K562 (cell line): ENCODE results near the gene ABR. TPM values are rescaled to one million over a fixed set of nuclear protein-coding genes. Genes with fewer than 3 reads are reported as not detected.

Experiments
- ATAC-seq: fragments of 200-7000 bp; cut with Tn5 transposase; 3 replicates; pipeline ENCODE4 v1.9.1; 2020; ENCODE audit warnings: moderate library complexity
- BruUV-seq: library from RNA; stranded (reverse); fragments of 400-500 nt; replicated peaks from 2 replicates; lab custom pipeline; 2021; lab: Mats Ljungman, UMichigan
- CTCF ChIA-PET: fragments of 300-600 bp; formaldehyde crosslinking; extraction: SDS; loops from one replicate; lab custom pipeline; 2021; ENCODE audit warnings: low intra/inter-chr PET ratio; lab: Yijun Ruan, JAX
- POLR2A ChIA-PET: fragments of 300-600, 350-650 bp; sonication (Branson Sonifier 250); formaldehyde crosslinking; extraction: SDS; loops from one replicate; lab custom pipeline; 2021; ENCODE audit warnings: antibody characterized with exemption, inconsistent platforms; lab: Yijun Ruan, JAX
- DNase-seq, 4 experiments: peaks; one replicate each; pipeline versions ENCODE4 v3.0.0 to v3.0.0-alpha.2; 2011 to 2018; ENCODE audit warnings: low spot score in 3 of 4, mixed read lengths in 3 of 4; ENCODE audit errors: extremely low read depth in 1 of 4
- FAIRE-seq: peaks from 2 replicates; lab custom pipeline; 2011; peaks lifted over from hg19 to GRCh38; lab: Jason Lieb, UNC
- H2AFZ ChIP-seq: 2 replicates; pipeline ENCODE4 v1.6.0; 2011; ENCODE audit warnings: low read depth, low read length, control low read depth, inconsistent platforms
- H3K27ac ChIP-seq: fragments of 200-600 bp; 3 replicates; pipeline ENCODE4 v1.8.0; 2011; ENCODE audit warnings: low read depth, mild to moderate bottlenecking, control low read depth, inconsistent platforms, low read length, moderate library complexity, mixed read lengths; ENCODE audit errors: extremely low read depth
- H3K27me3 ChIP-seq, 2 experiments: fragments of 300-600 bp in 1 of 2; 2 replicates in 1 of 2; 3 replicates in 1 of 2; pipeline versions ENCODE4 v1.6.0 to v1.8.0; 2011; ENCODE audit warnings: inconsistent platforms in 2 of 2, low read length in 2 of 2, mild to moderate bottlenecking in 1 of 2, mixed read lengths in 1 of 2, moderate library complexity in 1 of 2; ENCODE audit not compliant: control insufficient read depth in 2 of 2, insufficient read depth in 2 of 2
- H3K36me3 ChIP-seq: fragments of 300-600 bp; 3 replicates; pipeline ENCODE4 v1.8.0; 2011; ENCODE audit warnings: mild to moderate bottlenecking, low read length, inconsistent platforms; ENCODE audit not compliant: control insufficient read depth, insufficient read depth
- H3K4me1 ChIP-seq, 2 experiments: fragments of 200-600 bp in 1 of 2; replicated peaks in 1 of 2; 2 replicates in 1 of 2; 3 replicates in 1 of 2; pipeline versions ENCODE4 v1.5.1 to v1.8.0; 2011; ENCODE audit warnings: inconsistent platforms in 2 of 2, low read length in 2 of 2, mild to moderate bottlenecking in 1 of 2, mixed read lengths in 1 of 2, moderate library complexity in 1 of 2; ENCODE audit not compliant: control insufficient read depth in 2 of 2, insufficient read depth in 2 of 2
- H3K4me2 ChIP-seq: 2 replicates; pipeline ENCODE4 v1.6.1; 2011; ENCODE audit warnings: low read length, control low read depth, inconsistent platforms, mixed read lengths; ENCODE audit not compliant: insufficient read depth
- H3K4me3 ChIP-seq: fragments of 200-600 bp; sonication (generic), shearing (Covaris generic); 2 replicates; pipeline ENCODE4 v1.5.1; 2016; ENCODE audit warnings: control low read depth, inconsistent platforms
- H3K79me2 ChIP-seq: fragments of 200-600 bp; 3 replicates; pipeline ENCODE4 v1.8.0; 2011; ENCODE audit warnings: low read length, inconsistent platforms; ENCODE audit not compliant: control insufficient read depth, insufficient read depth
- H3K9ac ChIP-seq, 2 experiments: 2 replicates each; pipeline versions ENCODE4 v1.6.0 to v1.6.1; 2011; ENCODE audit warnings: low read depth in 2 of 2, low read length in 2 of 2, control low read depth in 1 of 2, inconsistent platforms in 1 of 2, mild to moderate bottlenecking in 1 of 2, mixed read lengths in 1 of 2; ENCODE audit not compliant: insufficient read depth in 1 of 2
- H3K9me1 ChIP-seq: one replicate; pipeline ENCODE4 v1.6.0; 2011; ENCODE audit warnings: inconsistent platforms, mild to moderate bottlenecking, low read length, moderate library complexity; ENCODE audit not compliant: control insufficient read depth, insufficient read depth
- H3K9me3 ChIP-seq: replicated peaks from 2 replicates; pipeline ENCODE4 v1.5.1; 2011; ENCODE audit warnings: low read depth, low read length, inconsistent platforms; ENCODE audit not compliant: control insufficient read depth, insufficient read depth
- H4K20me1 ChIP-seq: replicated peaks from 2 replicates; pipeline ENCODE4 v1.6.1; 2011; ENCODE audit warnings: low read length, inconsistent platforms, mixed read lengths; ENCODE audit not compliant: control insufficient read depth, insufficient read depth
- ARID1B ChIP-seq: fragments of 450-650 bp; IDR thresholded peaks from 2 replicates; pipeline ENCODE4 v1.6.1; 2016; ENCODE audit warnings: antibody characterized with exemption, mild to moderate bottlenecking, inconsistent platforms
- C11orf30 ChIP-seq: fragments of 450-650 bp; IDR thresholded peaks from 2 replicates; pipeline ENCODE4 v1.6.1; 2016; ENCODE audit warnings: low read depth, mild to moderate bottlenecking
- ESRRA ChIP-seq: fragments of 450-650 bp; IDR thresholded peaks from 2 replicates; pipeline ENCODE4 v1.6.1; 2014; ENCODE audit warnings: low read depth, mild to moderate bottlenecking, moderate library complexity, borderline replicate concordance
- HSF4 ChIP-seq: fragments of 250-450 bp; sonication (Bioruptor Pico); IDR thresholded peaks from 2 replicates; pipeline ENCODE4 v2.1.2; 2022; ENCODE audit warnings: mild to moderate bottlenecking, moderate library complexity, borderline replicate concordance
- KLF16 ChIP-seq: IDR thresholded peaks from 2 replicates; pipeline ENCODE4 v1.6.1; 2016; ENCODE audit warnings: antibody characterized with exemption
- PCBP1 ChIP-seq: fragments of 200-400 bp; formaldehyde crosslinking; IDR thresholded peaks from 2 replicates; pipeline ENCODE4 v1.6.1; 2018; ENCODE audit warnings: mild to moderate bottlenecking, low read depth, low read length; ENCODE audit not compliant: poor library complexity, severe bottlenecking
- SNAPC5 ChIP-seq: fragments of 250-450 bp; sonication (Bioruptor Pico); IDR thresholded peaks from 2 replicates; pipeline ENCODE4 v1.8.0; 2021; ENCODE audit warnings: moderate library complexity, mild to moderate bottlenecking, inconsistent platforms
- ZNF146 ChIP-seq: IDR thresholded peaks from one replicate; pipeline ENCODE4 v1.6.1; 2018; ENCODE audit warnings: missing compliant biosample characterization; ENCODE audit not compliant: unreplicated experiment
- WGBS: fragments of 100-300 bp; shearing (Covaris generic); methylation state at CpG from one replicate; pipeline ENCODE4 v1.1.6; 2016; ENCODE audit warnings: low coverage, mixed read lengths; ENCODE audit not compliant: insufficient coverage; ENCODE audit errors: missing lambda C conversion rate; 5-methylcytosine and 5-hydroxymethylcytosine counted together
- in situ Hi-C: fragments of 300-500 bp; cut with MboI; formaldehyde crosslinking; loops from 4 replicates; pipeline ENCODE4 v1.15.0; 2018; ENCODE audit warnings: inconsistent platforms, mixed read lengths
- intact Hi-C: fragments of 100-400 bp; cut with micrococcal nuclease; formaldehyde crosslinking; loops from 2 replicates; pipeline ENCODE4 v1.14.2; 2022
- polyA plus RNA-seq, 8 experiments: library from polyadenylated mRNA; depleted of rRNA in 4 of 8; stranded (reverse) in 5 of 8; unstranded in 3 of 8; fragments of >200 nt; fragmentation: Nextera tagmentation in 2 of 8; fragmentation: Illumina TruSeq in 1 of 8; extraction: Ambion mirVana in 2 of 8; extraction: Trizol in 1 of 8; gene quantifications; 2 replicates each; pipeline versions ENCODE4 v1.2.1 to v1.2.3, GENCODE V29; 2011 to 2014; ENCODE audit warnings: inconsistent platforms in 1 of 8, missing spikeins in 1 of 8
- total RNA-seq, 7 experiments: library from RNA; depleted of rRNA in 6 of 7; stranded (reverse); fragments of >200 nt in 6 of 7; fragmentation: Illumina TruSeq in 2 of 7; extraction: Trizol in 2 of 7; gene quantifications; 2 replicates each; pipeline versions ENCODE4 v1.2.1 to v1.2.3, GENCODE V29; 2011 to 2021; ENCODE audit warnings: low replicate concordance in 1 of 7

The ABR gene
- total and polyA plus RNA-seq, 9 of the 15 experiments (the other 6 are each of a cell fraction or from before 2014, with no cell fraction given): 0.07 to 1.6 (median 0.37) TPM; not detected in 1

- DNase-seq: no peak
- ChIA-PET CTCF (no interaction called here), POLR2A (no interaction called here)
- H3K27me3 ChIP-seq: peaks cover 8 to 80% of the 10 kb centered on the region in 2 experiments; a peak in 4 of 5 replicates
- H3K4me2 ChIP-seq: no peak overlapping the region
- TF ChIP-seq ARID1B: no peak
- TF ChIP-seq ESRRA: no peak
- TF ChIP-seq KLF16: no peak
- no peak for TF ChIP-seq ZNF146 (CRISPR knock-in tag)
- no peak for TF ChIP-seq HSF4
- H3K4me3 ChIP-seq: no peak overlapping the region
- peaks cover 0 to 12% of the 10 kb centered on the region in 2 experiments; a peak in 2 of 5 replicates for H3K4me1 ChIP-seq
- H3K9me3 ChIP-seq: no peaks in the 10 kb centered on the region
- no peaks in the 10 kb centered on the region for H3K79me2 ChIP-seq
- no peak overlapping the region for H2AFZ ChIP-seq
- no peak overlapping the region for H3K9ac ChIP-seq
- H4K20me1 ChIP-seq: peaks cover 11% of the 10 kb centered on the region; the same call in 1 of the 2 replicates
- 13% methylated on average over 8 of the region's 9 CpGs for WGBS
- H3K9me1 ChIP-seq: no peaks in the 10 kb centered on the region
- in situ Hi-C loops (no loop called here), intact Hi-C loops (no loop called here)
- FAIRE-seq: no peak
- no peaks in the 10 kb centered on the region for H3K36me3 ChIP-seq
- H3K27ac ChIP-seq: no peak overlapping the region
- ATAC-seq: no peak
- BruUV-seq: no TSS peak
Observed at GRCh38 chr17:1027044-1027443, 152.7 kb downstream of the ABR start.

- POLR2A ChIA-PET: interaction anchor here (0.6 kb wide), 1 partner anchor 16 kb away, joined by 4 read pairs; no protein-coding TSS in a partner anchor
- Histone ChIP-seq H3K4me3 (no peak overlapping the region), H4K20me1 (peaks cover 11% of the 10 kb centered on the region; the same call in 1 of the 2 replicates), H3K9me3 (no peaks in the 10 kb centered on the region), H3K9ac (no peak overlapping the region), H3K27ac (no peak overlapping the region), H3K9me1 (no peaks in the 10 kb centered on the region), H3K4me1 (peaks cover 0 to 12% of the 10 kb centered on the region in 2 experiments; a peak in 2 of 5 replicates), H3K4me2 (no peak overlapping the region), H3K27me3 (peaks cover 8 to 82% of the 10 kb centered on the region in 2 experiments; a peak in 4 of 5 replicates), H2AFZ (no peak overlapping the region), H3K79me2 (no peaks in the 10 kb centered on the region), H3K36me3 (no peaks in the 10 kb centered on the region)
- BruUV-seq: no TSS peak
- in situ Hi-C loops: no loop called here
- 0% methylated on average over 4 of the region's 10 CpGs for WGBS
- no peak for ATAC-seq
- intact Hi-C loops: no loop called here
- CTCF ChIA-PET: no interaction called here
- DNase-seq: no peak
- TF ChIP-seq SNAPC5 (CRISPR knock-in tag) (no peak), C11orf30 (no peak), PCBP1 (no peak)
- no peak for FAIRE-seq
Observed at GRCh38 chr17:1026599-1026975, 153.2 kb downstream of the ABR start.
